HG03196 (cell line): Measurements from ENCODE around the gene ARMH3.
"Not testable (repeated sequence)": the region's sequence is repeated elsewhere in the genome, so short reads cannot be mapped to it uniquely, and the experiment has no call there.

Experiments
- ATAC-seq: cut with Tn5 transposase; IDR thresholded peaks from one replicate; pipeline ENCODE4 v1.9.1; 2021; ENCODE audit not compliant: unreplicated experiment

Gene ARMH3

DNA sequence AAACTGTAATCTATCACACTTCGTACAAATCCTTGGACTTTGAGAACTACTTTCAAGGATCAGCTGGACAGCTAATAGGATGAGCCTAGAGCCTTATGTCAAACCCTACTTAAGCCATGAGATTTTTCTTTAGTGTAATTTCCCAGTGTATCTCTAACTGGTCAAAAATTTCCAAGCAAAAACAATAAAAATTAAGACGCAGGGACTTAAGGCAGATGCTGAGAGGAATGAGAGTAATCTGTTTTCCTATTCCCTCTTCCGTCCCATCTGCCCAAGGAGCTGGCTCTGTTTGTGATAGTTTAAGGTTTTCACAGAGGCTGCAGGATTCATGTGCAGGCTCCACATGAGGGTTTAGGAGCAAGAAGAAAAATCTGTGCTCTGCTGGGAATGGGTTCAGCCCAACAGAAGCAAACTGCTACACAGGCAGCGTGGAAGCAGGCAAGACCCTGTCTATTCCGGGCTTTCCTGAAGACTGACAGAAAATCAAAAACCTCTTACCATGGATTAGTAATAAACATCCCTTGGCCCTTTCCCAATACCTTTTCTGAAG, 62.2 kb downstream of the ARMH3 start:
- ATAC-seq, result no peak

- ATAC-seq, result no peak
Observed at GRCh38 chr10:101993221-101993620, 62.8 kb downstream of the ARMH3 start.

- ATAC-seq, result no peak
Observed at GRCh38 chr10:101987136-101987535, 68.8 kb downstream of the ARMH3 start.

GRCh38 chr10:101986624-101986971, 69.4 kb downstream of the ARMH3 start:
- no peak for ATAC-seq

GRCh38 chr10:101980677-101981076, 75.3 kb downstream of the ARMH3 start:
- ATAC-seq, result not testable (repeated sequence)

GRCh38 chr10:101974091-101974971, 81.6 kb downstream of the ARMH3 start:
- no peak for ATAC-seq

DNA sequence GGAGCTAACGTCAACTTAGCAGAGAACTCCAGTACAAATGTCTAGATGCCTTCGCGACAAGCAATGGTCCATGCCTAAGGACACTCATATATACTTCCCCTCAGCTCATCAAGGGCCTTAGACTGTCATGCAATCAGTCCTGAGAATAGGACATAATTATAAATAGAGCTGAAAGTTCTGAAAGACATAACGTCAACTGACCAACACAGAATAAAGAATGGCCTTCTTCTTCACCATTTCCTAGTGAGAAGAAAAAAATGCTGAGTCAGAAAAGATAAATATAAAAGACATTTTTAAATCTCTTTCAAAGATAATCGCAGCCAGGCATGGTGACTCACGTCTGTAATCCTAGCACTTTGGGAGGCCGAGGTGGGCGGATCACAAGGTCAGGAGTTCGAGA, 83.2 kb downstream of the ARMH3 start:
- ATAC-seq, result no peak

DNA sequence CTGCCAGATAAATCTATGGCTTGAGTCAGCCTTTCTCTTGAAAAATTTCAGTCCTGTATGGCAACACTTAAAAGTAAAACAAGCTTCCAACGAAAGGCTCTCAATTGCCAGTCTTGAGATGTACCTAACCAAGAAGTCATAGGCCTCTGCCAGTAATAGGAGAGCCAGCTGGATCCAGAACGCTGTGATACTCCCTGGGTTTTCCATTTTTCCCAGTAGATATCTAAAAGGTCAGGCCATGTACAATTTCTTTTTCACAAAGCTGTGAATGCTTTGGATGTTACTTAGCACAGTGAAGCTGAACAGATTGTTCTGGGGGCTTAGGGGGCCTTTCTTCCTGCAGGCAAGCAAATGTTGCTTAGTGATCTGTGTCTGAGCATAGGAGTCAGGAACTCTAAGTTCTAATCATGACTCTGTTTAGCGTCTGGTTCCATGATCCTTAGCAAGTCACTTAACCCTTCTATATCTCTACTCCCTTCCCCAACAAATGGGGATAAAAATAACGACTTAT, 86.5 kb downstream of the ARMH3 start:
- ATAC-seq, result no peak

- no peak for ATAC-seq
Observed at GRCh38 chr10:101968940-101969321, 87.0 kb downstream of the ARMH3 start.

DNA sequence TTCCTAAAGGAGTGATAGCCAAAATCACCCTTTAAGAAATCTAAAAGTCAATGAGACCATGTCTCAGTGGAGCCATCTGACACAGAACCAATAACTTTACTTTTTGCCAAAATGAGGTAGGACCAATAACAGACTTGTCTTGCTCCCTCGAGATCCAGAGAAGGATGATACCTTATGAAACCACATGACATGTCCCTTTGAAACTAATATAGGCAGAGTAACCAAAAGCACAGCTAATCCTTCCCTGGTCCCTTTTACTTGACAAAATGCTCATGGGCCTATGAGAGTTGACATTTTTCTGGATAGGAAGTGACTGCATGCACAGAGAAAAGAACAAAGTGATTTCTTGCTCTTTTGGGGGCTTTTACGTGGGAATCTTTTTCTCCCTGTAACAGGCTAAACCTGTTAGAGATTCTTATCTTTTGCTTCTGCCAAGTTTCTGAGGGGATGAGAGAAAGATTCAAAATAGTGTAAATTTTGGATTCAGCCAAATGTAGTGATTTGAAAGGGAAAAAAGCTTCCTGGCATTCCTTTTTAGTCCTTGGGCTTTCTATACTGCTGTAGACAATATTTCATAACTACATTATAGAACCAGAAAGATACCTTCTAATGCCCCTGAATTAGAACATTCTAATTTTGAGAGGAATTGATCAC, 87.6 kb downstream of the ARMH3 start:
- no peak for ATAC-seq

GRCh38 chr10:101967713-101968112, 88.3 kb downstream of the ARMH3 start:
- no peak for ATAC-seq

DNA sequence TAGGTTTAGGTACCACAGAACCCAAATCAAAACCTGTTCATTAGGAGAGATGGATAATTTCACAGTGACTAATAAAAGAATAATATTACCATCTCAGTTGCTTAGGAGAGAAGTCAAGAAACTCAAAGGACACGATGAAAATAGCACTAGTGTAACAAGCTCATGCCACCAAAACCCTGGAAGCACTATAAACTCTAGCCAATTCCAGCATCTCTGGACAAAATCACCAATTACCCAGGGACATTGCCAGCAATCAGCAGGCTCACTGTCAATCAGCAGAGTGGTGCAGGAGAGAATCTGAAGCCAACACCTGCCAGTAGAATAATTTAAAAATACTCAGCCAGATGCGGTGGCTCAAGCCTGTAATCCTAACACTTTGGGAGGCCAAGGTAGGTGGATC, 88.9 kb downstream of the ARMH3 start:
- no peak for ATAC-seq

GRCh38 chr10:101965075-101965765, 90.8 kb downstream of the ARMH3 start:
- no peak for ATAC-seq

- no peak for ATAC-seq
Observed at GRCh38 chr10:101961591-101962498, 94.1 kb downstream of the ARMH3 start.

GRCh38 chr10:101960879-101961395, 95.0 kb downstream of the ARMH3 start:
- no peak for ATAC-seq

GRCh38 chr10:101959346-101959916, 96.5 kb downstream of the ARMH3 start:
- no peak for ATAC-seq

GRCh38 chr10:101958691-101959090, 97.3 kb downstream of the ARMH3 start:
- ATAC-seq, result no peak

- ATAC-seq, result no peak
Observed at GRCh38 chr10:101956898-101957297, 99.1 kb downstream of the ARMH3 start.

- ATAC-seq, result no peak
Observed at GRCh38 chr10:101956117-101956516, 99.9 kb downstream of the ARMH3 start.

DNA sequence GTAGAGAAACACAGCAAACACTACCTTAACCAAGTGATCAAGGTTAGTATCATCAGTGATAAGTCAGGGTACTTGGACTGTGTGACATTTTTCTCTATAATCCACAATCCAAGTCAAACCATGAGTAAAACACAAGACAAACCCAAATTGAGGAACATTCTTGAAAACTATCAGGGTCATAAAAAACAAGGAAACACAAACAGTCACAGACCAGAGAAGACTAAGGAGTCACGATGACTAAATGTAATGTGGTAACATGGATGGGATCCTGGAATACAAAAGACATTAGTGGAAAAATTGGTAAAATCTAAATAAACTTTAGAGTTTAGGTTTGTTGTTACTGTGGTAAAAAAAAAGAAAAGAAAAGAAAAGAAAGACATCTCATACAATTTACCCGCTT, 103.8 kb downstream of the ARMH3 start:
- ATAC-seq, result no peak
